Stimulated activated CD8-positive, alpha-beta memory T cell treated with anti-CD3 and anti-CD28 coated beads, Interleukin-7, amount 100 ng/mL, for 4 hours (primary cell): ENCODE results near the gene NRCAM.
"Not testable (repeated sequence)": the region's sequence is repeated elsewhere in the genome, so short reads cannot be mapped to it uniquely, and the experiment has no call there.

Experiments used
- DNase-seq, 2 donors: peaks; one replicate each; pipeline ENCODE4 v3.0.0-alpha.2; 2020; ENCODE audit warnings: low read depth in 2 of 2

Gene NRCAM

GRCh38 chr7:108396080-108396479, 60.2 kb downstream of the NRCAM start:
- no peak for DNase-seq

GRCh38 chr7:108395426-108395825, 60.8 kb downstream of the NRCAM start:
- DNase-seq, result no peak

GRCh38 chr7:108393097-108393496, 63.1 kb downstream of the NRCAM start:
- not testable (repeated sequence) for DNase-seq

DNA sequence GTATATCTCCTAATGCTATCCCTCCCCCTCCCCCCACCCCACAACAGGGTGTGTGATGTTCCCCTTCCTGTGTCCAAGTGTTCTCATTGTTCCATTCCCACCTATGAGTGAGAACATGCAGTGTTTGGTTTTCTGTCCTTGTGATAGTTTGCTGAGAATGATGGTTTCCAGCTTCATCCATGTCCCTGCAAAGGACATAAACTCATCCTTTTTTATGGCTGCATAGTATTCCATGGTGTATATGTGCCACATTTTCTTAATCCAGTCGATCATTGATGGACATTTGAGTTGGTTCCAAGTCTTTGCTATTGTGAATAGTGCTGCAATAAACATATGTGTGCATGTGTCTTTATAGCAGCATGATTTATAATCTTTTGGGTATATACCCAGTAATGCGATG, 68.5 kb downstream of the NRCAM start:
- not testable (repeated sequence) for DNase-seq

GRCh38 chr7:108385834-108386422, 70.3 kb downstream of the NRCAM start:
- DNase-seq, result no peak

GRCh38 chr7:108384716-108385483, 71.3 kb downstream of the NRCAM start:
- no peak for DNase-seq

DNA sequence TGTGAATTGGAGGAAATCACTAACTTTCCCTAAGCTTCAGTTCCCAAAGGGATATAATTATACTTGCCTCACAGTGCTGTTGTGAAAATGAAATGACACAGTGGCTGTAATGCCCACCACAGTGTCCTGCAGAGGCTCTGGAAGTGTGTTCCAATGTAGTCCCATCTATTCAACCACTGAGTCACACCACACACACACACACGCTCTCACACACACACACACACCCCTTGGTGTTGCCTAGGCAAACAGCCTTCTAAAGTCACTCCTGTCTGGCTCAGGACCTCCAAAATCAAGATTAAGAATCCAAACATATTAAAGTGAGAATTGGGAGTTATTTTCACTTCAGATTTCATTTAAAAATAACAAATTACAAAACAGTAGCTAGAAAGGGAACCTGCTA, 73.3 kb downstream of the NRCAM start:
- no peak for DNase-seq

DNA sequence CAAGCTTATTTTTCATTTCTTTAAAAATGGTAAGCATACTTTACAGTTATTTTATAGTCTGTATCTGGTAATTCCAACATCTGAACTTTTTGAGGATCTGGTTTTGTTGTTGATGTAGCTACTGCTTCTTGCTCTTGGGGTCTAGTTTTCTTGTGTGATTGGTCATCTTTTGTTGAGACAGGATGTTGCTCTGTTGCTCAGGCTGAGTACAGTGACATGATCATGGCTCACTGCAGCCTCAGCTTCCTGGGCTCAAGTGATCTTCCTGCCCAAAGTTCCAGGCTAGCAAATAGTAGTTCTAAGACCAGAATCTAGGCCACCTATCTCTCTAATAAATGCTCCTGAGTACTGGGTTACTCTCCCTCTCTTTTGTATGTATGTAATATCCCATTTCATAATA, 75.7 kb downstream of the NRCAM start:
- no peak for DNase-seq

DNA sequence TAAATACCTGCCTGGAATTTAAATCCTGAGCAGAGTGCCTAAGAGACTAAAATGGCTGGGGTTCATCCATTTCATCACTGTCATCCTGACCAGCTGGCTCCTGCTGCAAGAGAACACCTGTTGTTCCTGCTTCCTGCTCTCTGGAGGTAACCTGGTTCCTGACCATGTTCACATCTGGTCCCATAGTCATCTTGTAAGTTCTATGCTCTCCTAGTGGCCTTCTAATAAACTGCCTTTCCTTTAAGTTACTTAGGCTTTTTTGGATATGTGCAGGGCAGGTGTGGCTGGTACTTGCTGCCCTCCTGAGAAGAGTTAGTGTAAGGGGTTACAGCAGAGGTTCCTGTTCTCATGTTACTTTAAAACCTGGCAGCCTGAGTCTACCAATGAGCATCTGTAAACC, 80.0 kb downstream of the NRCAM start:
- no peak for DNase-seq

- no peak for DNase-seq
Measured at GRCh38 chr7:108375668-108376067, 80.6 kb downstream of the NRCAM start.

- no peak for DNase-seq
Measured at GRCh38 chr7:108374899-108375298, 81.3 kb downstream of the NRCAM start.

DNA sequence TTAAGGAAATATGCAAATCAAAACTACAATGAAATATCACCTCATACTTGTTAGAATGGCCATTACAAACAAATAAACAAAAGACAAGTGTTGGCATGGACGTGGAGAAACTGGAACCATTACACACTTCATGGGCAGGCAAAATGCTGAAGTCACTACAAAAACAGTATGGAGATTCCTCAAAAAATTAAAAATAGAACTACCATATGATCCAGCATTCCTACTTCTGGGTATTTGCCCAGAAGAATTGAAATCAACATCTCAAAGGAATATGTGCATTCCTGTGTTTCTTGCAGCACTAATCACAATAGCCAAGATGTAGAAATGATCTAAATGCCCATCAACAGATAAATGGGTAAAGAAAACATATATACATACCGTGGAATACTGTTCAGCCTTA, 83.6 kb downstream of the NRCAM start:
- DNase-seq, result no peak

- no peak for DNase-seq
Measured at GRCh38 chr7:108370616-108371015, 85.6 kb downstream of the NRCAM start.

DNA sequence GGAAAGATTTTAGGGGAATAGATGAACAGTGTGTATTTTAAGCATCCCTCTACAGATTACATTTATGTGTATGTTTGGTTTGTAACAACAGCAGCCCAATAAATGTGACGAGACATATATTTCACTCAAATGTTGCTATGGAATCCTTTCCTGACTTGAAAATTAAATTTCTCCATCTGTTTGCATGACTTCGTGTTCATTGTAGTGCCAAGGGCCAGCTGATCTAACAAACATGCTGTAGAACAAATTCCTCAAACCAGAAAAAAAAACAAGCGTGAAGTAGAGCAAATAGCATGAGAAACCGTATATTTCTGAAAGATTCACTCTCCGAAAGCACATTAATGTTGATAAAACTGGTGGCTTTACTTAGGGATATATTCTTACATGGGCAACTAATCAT, 87.8 kb downstream of the NRCAM start:
- DNase-seq, result no peak

- no peak for DNase-seq
Measured at GRCh38 chr7:108367946-108368345, 88.3 kb downstream of the NRCAM start.

DNA sequence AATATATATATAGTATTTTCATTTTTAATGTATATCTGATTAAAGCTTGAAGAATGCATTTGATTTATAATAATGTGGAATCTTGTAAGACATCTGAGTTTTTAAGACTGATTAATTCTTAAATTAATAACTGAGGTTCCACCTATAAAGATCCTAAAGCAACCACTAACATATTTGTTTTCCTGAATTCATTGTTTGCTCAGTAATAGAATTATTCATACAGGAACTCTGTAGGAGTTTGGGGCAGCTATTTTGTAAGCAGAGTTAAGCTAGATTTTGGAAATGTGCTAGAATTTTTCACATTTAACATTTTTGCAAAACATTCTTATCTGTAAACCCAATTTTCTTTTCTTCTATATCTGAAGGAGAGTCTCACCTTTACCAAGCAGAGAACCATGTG, 88.9 kb downstream of the NRCAM start:
- no peak for DNase-seq

DNA sequence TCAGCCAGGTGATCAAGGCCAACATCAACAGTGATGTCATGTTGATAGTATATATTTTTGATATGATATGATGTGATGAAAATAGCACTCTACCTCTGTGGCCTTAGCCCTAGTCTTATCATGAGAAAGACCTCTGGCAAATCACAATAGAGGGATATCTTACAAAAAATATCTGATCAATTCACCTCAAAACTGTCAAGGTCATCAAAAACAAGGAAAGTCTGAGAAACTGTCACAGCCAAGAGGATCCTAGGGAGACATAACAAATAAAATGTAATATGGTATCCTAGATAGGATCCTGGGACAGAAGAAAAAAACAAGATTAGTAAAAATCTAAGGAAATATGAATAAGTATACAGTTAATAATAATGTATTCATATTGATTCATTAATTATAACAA, 92.6 kb downstream of the NRCAM start:
- no peak for DNase-seq

GRCh38 chr7:108360058-108360800, 96.0 kb downstream of the NRCAM start:
- DNase-seq, result no peak

DNA sequence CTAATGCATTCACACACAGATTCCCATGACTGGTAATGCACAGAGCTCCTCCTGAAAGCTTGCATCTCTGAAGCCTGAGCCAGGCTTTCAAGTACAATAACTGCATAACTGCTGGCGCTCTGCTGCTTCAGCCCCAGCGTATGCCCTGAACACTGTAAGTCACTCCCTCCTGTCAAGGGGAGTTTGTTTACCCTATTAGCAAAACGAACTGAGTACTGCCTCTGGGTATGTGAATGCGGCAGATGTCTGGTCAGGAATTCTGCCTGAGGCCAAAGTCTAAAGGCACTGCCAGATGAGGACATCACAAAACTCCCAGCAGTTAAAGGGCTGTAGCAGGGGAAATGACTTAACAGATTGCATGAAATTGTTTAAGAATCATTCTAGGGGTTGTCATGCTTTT, 97.7 kb downstream of the NRCAM start:
- no peak for DNase-seq

DNA sequence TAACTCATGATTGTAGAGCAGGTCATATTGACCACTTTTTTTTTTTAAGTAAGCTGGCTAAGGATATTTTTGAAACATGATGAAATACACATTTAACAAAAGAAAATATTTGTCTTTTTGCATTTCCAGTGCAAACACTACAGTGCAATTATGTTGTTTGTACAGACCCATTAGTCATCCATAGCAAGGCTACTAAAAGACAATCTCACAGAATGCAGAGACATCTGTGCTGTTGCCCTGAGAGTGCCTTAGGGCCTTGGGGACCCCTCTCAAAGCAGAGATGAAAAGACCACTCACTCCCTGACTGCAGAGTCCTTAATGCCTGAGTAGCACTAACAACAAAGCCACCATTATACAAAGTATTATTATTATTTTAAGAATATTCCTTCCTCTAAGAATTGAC, 104.5 kb downstream of the NRCAM start:
- no peak for DNase-seq

GRCh38 chr7:108348913-108349312, 107.3 kb downstream of the NRCAM start:
- DNase-seq, result no peak

- DNase-seq, result no peak
Measured at GRCh38 chr7:108347616-108348015, 108.6 kb downstream of the NRCAM start.

DNA sequence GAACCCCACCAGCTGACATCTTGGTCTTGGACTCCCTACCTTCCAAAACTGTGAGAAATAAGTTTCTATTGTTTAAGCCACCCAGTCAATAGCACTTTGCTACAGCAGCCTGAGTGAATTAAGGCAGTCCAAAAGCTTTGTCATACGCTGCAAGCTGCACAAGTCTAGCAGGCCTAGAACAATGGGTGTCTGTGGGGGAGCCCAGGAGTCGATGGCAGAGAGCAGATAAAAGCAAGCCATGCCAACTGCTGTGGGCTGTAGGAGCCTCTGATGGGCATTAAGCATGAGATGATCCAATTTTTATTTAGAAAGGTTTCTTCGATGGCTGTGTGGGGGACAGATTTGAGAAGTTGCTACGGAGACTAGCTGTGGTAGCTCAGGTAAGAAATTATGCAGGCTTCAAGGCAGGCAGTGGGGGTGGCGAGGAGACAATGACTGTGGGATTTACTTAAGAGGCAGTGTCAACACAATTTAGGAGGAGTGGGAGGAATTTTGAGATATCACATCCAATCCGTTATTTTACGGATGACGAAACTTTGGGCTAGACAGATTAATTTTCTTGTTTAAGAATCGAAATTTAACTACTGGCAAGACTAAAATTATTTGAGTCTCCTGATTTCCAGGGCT, 110.4 kb downstream of the NRCAM start:
- no peak for DNase-seq
